ENCODE results near the gene RAD9A. TPM values are rescaled to one million over a fixed set of nuclear protein-coding genes. Genes with fewer than 3 reads are reported as not detected.
A peak's percentile ranks its signal among the peaks of the same experiment; 100 is the strongest.

RAD9A gene
- total and polyA plus RNA-seq, 9 of the 15 experiments (the other 6 are each of a cell fraction or from before 2014, with no cell fraction given): 1.4 to 41.2 (median 16.1) TPM

- in situ Hi-C loops (cut with MboI) (no loop called here), intact Hi-C loops (cut with micrococcal nuclease) (loop anchor here (5.0 kb wide), 1 partner anchor 44 kb away; the partner anchor contains the start of gene TMEM134)
- FAIRE-seq: no peak
- no peak for ATAC-seq
- Histone ChIP-seq H3K79me2 (ENCODE audit: control insufficient read depth, insufficient read depth, low read length) (peaks cover 10% of the 10 kb centered on the region), H3K4me3 (no peak overlapping the region), H3K9me1 (ENCODE audit: control insufficient read depth, insufficient read depth, low read length) (peaks cover 4% of the 10 kb centered on the region), H4K20me1 (replicated peaks; ENCODE audit: control insufficient read depth, insufficient read depth, low read length) (no peaks in the 10 kb centered on the region), H3K36me3 (ENCODE audit: control insufficient read depth, insufficient read depth, low read length) (no peaks in the 10 kb centered on the region), H3K4me1 (replicated peaks in 1 of 2; ENCODE audit: control insufficient read depth in 2 of 2, insufficient read depth in 2 of 2, low read length in 2 of 2) (peaks cover 10 to 61% of the 10 kb centered on the region in 2 experiments), H3K9me3 (replicated peaks; ENCODE audit: control insufficient read depth, insufficient read depth, low read depth, low read length) (no peaks in the 10 kb centered on the region), H2AFZ (ENCODE audit: low read depth, low read length) (no peak overlapping the region), H3K27ac (ENCODE audit: extremely low read depth, low read depth, low read length) (no peak overlapping the region), H3K9ac (ENCODE audit: insufficient read depth in 1 of 2, low read depth in 2 of 2, low read length in 2 of 2) (peak overlapping the region in 1 of 2 experiments; percentile 82; a peak in 2 of 4 replicates), H3K4me2 (ENCODE audit: insufficient read depth, low read length) (no peak overlapping the region), H3K27me3 (ENCODE audit: control insufficient read depth in 2 of 2, insufficient read depth in 2 of 2, low read length in 2 of 2) (no peaks in the 10 kb centered on the region)
- CTCF ChIA-PET (ENCODE audit: low intra/inter-chr PET ratio): no interaction called here
- WGBS (ENCODE audit: insufficient coverage, low coverage, missing lambda C conversion rate): 91% methylated on average over 12 of the region's 13 CpGs
- no peak for DNase-seq (ENCODE audit: extremely low read depth in 1 of 4, low spot score in 3 of 4)
- POLR2A ChIA-PET: interaction anchor here (0.6 to 2.0 kb wide), 5 partner anchors 11 to 54 kb away, joined by 3 to 9 read pairs (median 4); partner anchors contain the start of gene PPP1CA
- no TSS peak for BruUV-seq (replicated peaks)
- TF ChIP-seq, protein P1, sequence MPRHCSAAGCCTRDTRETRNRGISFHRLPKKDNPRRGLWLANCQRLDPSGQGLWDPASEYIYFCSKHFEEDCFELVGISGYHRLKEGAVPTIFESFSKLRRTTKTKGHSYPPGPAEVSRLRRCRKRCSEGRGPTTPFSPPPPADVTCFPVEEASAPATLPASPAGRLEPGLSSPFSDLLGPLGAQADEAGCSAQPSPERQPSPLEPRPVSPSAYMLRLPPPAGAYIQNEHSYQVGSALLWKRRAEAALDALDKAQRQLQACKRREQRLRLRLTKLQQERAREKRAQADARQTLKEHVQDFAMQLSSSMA (CRISPR knock-in tag; IDR thresholded peaks at IDR 0.05): no peak
- TF ChIP-seq ZNF140 (CRISPR knock-in tag; IDR thresholded peaks at IDR 0.05) (no peak), GATAD2B (IDR thresholded peaks at IDR 0.05; ENCODE audit: borderline replicate concordance) (no peak), CBX1 (IDR thresholded peaks at IDR 0.05; ENCODE audit: low read depth) (no peak), KLF16 (IDR thresholded peaks at IDR 0.05) (no peak), CUX1 (CRISPR knock-in tag; IDR thresholded peaks at IDR 0.05) (no peak), HSF4 (CRISPR knock-in tag; IDR thresholded peaks at IDR 0.05; ENCODE audit: borderline replicate concordance) (no peak), ETV5 (CRISPR knock-in tag; IDR thresholded peaks at IDR 0.05; ENCODE audit: low read depth) (no peak), ZNF780A (CRISPR knock-in tag; IDR thresholded peaks at IDR 0.05) (no peak), TAF9B (IDR thresholded peaks at IDR 0.05; ENCODE audit: partially characterized antibody) (no peak)
- TF ChIP-seq, protein P2, sequence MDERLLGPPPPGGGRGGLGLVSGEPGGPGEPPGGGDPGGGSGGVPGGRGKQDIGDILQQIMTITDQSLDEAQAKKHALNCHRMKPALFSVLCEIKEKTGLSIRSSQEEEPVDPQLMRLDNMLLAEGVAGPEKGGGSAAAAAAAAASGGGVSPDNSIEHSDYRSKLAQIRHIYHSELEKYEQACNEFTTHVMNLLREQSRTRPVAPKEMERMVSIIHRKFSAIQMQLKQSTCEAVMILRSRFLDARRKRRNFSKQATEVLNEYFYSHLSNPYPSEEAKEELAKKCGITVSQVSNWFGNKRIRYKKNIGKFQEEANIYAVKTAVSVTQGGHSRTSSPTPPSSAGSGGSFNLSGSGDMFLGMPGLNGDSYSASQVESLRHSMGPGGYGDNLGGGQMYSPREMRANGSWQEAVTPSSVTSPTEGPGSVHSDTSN (CRISPR knock-in tag; IDR thresholded peaks at IDR 0.05; ENCODE audit: low read depth): no peak
- TF ChIP-seq, protein P2 (tag; conservative IDR thresholded peaks at IDR 0.05; ENCODE audit: low read depth): no peak
- TF ChIP-seq, protein P3, sequence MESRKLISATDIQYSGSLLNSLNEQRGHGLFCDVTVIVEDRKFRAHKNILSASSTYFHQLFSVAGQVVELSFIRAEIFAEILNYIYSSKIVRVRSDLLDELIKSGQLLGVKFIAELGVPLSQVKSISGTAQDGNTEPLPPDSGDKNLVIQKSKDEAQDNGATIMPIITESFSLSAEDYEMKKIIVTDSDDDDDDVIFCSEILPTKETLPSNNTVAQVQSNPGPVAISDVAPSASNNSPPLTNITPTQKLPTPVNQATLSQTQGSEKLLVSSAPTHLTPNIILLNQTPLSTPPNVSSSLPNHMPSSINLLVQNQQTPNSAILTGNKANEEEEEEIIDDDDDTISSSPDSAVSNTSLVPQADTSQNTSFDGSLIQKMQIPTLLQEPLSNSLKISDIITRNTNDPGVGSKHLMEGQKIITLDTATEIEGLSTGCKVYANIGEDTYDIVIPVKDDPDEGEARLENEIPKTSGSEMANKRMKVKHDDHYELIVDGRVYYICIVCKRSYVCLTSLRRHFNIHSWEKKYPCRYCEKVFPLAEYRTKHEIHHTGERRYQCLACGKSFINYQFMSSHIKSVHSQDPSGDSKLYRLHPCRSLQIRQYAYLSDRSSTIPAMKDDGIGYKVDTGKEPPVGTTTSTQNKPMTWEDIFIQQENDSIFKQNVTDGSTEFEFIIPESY (CRISPR knock-in tag; IDR thresholded peaks at IDR 0.05): no peak
Observed at GRCh38 chr11:67423466-67423865, 31.7 kb downstream of the RAD9A start.
